HCT116 (cell line): ENCODE data around the gene EIF3J. TPM values are rescaled to one million over a fixed set of nuclear protein-coding genes. Genes with fewer than 3 reads are reported as not detected.
A peak's percentile ranks its signal among the peaks of the same experiment; 100 is the strongest.
"Not testable (repeated sequence)": the region's sequence is repeated elsewhere in the genome, so short reads cannot be mapped to it uniquely, and the experiment has no call there.

ENCODE experiments used
- ATAC-seq: fragments of 200-7000 bp; cut with Tn5 transposase; 2 replicates; pipeline ENCODE4 v1.9.1; 2020; ENCODE audit warnings: mild to moderate bottlenecking, moderate library complexity
- BruUV-seq: library from RNA; stranded (reverse); fragments of 400-500 nt; replicated peaks from 2 replicates; lab custom pipeline; 2021; lab: Mats Ljungman, UMichigan
- CTCF ChIA-PET: fragments of 300-600 bp; sonication (Branson Sonifier 250); formaldehyde crosslinking; loops from one replicate; lab custom pipeline; 2021; ENCODE audit warnings: antibody characterized with exemption; lab: Charles Lee
- POLR2A ChIA-PET: fragments of 300-600, 350-600 bp; sonication (Branson Sonifier 250); formaldehyde crosslinking; loops from one replicate; lab custom pipeline; 2021; ENCODE audit warnings: antibody characterized with exemption; lab: Charles Lee
- RAD21 ChIA-PET, 2 experiments: fragments of 300-600 bp; sonication (Branson Sonifier 250); formaldehyde crosslinking; loops; one replicate each; lab custom pipeline; 2023; ENCODE audit warnings: low total read pairs in 2 of 2; ENCODE audit not compliant: uncharacterized antibody in 2 of 2, unreplicated experiment in 2 of 2, low non-redundant PET in 1 of 2; lab: Charles Lee
- DNase-seq: peaks from one replicate; pipeline ENCODE4 v3.0.0-alpha.2; 2010; ENCODE audit warnings: low read depth, low spot score
- H2AFZ ChIP-seq: fragments of 200-600 bp; shearing (Covaris generic), sonication (generic); 2 replicates; pipeline ENCODE4 v1.6.1; 2017; ENCODE audit warnings: low read depth, mixed run types, mixed read lengths, antibody characterized with exemption, low read length; ENCODE audit not compliant: poor library complexity, severe bottlenecking
- H3K27ac ChIP-seq: 2 replicates; pipeline ENCODE4 v1.5.1; 2012; ENCODE audit warnings: low read depth, low read length
- H3K27me3 ChIP-seq: fragments of 200-600 bp; sonication (generic); 2 replicates; pipeline ENCODE4 v1.6.1; 2016; ENCODE audit warnings: mixed run types, low read length, mixed read lengths; ENCODE audit not compliant: insufficient read depth
- H3K36me3 ChIP-seq, 2 experiments: fragments of 200-500 bp in 1 of 2; fragments of 200-600 bp in 1 of 2; sonication (Bioruptor generic) in 1 of 2; sonication (generic) in 1 of 2; 2 replicates each; pipeline versions ENCODE4 v1.5.1 to v1.6.1; 2014 to 2016; ENCODE audit warnings: low read length in 2 of 2, inconsistent platforms in 1 of 2, mixed read lengths in 1 of 2, mixed run types in 1 of 2; ENCODE audit not compliant: insufficient read depth in 2 of 2, control insufficient read depth in 1 of 2
- H3K4me1 ChIP-seq, 2 experiments: fragments of 200-600 bp in 1 of 2; sonication (generic) in 1 of 2; 2 replicates each; pipeline versions ENCODE4 v1.5.1 to v1.6.1; 2012 to 2017; ENCODE audit warnings: low read length in 2 of 2, inconsistent platforms in 1 of 2, mild to moderate bottlenecking in 1 of 2, mixed read lengths in 1 of 2, mixed run types in 1 of 2, moderate library complexity in 1 of 2; ENCODE audit not compliant: insufficient read depth in 2 of 2, control insufficient read depth in 1 of 2
- H3K4me2 ChIP-seq: fragments of 200-600 bp; sonication (generic); 2 replicates; pipeline ENCODE4 v1.6.1; 2017; ENCODE audit warnings: mixed run types, low read length, mixed read lengths
- H3K4me3 ChIP-seq, 2 experiments: fragments of 200-600 bp in 1 of 2; sonication (generic) in 1 of 2; replicated peaks in 1 of 2; 2 replicates each; pipeline ENCODE4 v1.5.1; 2011 to 2016; ENCODE audit warnings: low read length in 2 of 2, control low read depth in 1 of 2, low read depth in 1 of 2, mild to moderate bottlenecking in 1 of 2, mixed read lengths in 1 of 2, mixed run types in 1 of 2
- H3K79me2 ChIP-seq: fragments of 200-600 bp; sonication (generic); 2 replicates; pipeline ENCODE4 v1.6.1; 2017; ENCODE audit warnings: mild to moderate bottlenecking, mixed run types, low read length, moderate library complexity, mixed read lengths; ENCODE audit not compliant: insufficient read depth
- H3K9ac ChIP-seq: fragments of 200-600 bp; sonication (generic); 2 replicates; pipeline ENCODE4 v1.6.1; 2016; ENCODE audit warnings: low read length, mixed read lengths
- H3K9me2 ChIP-seq: fragments of 200-600 bp; sonication (generic), shearing (Covaris generic); 2 replicates; pipeline ENCODE4 v1.6.1; 2017; ENCODE audit warnings: mixed run types, mild to moderate bottlenecking, moderate library complexity; ENCODE audit not compliant: insufficient read depth
- H3K9me3 ChIP-seq, 2 experiments: fragments of 200-500 bp in 1 of 2; fragments of 200-600 bp in 1 of 2; sonication (Bioruptor generic) in 1 of 2; sonication (generic) in 1 of 2; 2 replicates each; pipeline ENCODE4 v1.6.1; 2014 to 2017; ENCODE audit warnings: low read length in 2 of 2, mixed read lengths in 2 of 2, inconsistent platforms in 1 of 2, low read depth in 1 of 2, mild to moderate bottlenecking in 1 of 2, mixed run types in 1 of 2, moderate library complexity in 1 of 2; ENCODE audit not compliant: control insufficient read depth in 1 of 2, insufficient read depth in 1 of 2
- H4K20me1 ChIP-seq: fragments of 200-600 bp; sonication (generic), shearing (Covaris generic); 2 replicates; pipeline ENCODE4 v1.6.1; 2017; ENCODE audit warnings: mixed run types, mild to moderate bottlenecking, moderate library complexity; ENCODE audit not compliant: insufficient read depth
- CBX3 ChIP-seq: IDR thresholded peaks from 2 replicates; pipeline ENCODE4 v1.6.1; 2012; ENCODE audit warnings: low read depth
- POLR2A ChIP-seq: IDR thresholded peaks from 2 replicates; pipeline ENCODE4 v1.7.0; 2011; ENCODE audit warnings: borderline replicate concordance; ENCODE audit not compliant: insufficient read depth, insufficient read length; ENCODE audit errors: extremely low read depth
- intact Hi-C: fragments of 100-400 bp; cut with micrococcal nuclease; formaldehyde crosslinking; loops from 2 replicates; pipeline ENCODE4 v1.10.0; 2022
- total RNA-seq: library from RNA; stranded (reverse); gene quantifications from one replicate; pipeline ENCODE4 v1.2.1, GENCODE V29; 2021; ENCODE audit not compliant: unreplicated experiment

EIF3J gene
- total RNA-seq, 1 experiment from 2014 or later: 68.6 TPM

DNA sequence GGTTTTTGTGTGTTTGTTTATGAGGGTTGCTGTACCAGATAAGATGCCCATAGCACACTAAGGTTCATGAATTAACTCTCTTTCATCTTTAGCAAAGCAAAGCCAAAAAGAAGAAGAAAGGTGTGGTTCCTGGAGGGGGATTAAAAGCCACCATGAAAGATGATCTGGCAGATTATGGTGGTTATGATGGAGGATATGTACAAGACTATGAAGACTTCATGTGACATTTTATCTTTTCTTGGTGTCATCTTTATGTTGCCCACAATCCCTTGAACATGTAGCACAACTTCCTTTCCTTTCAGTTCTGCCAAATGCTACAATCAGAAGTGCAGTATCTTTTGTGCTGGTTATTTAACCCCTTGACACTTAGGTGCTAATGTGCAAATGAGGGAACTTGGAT, 24.0 kb downstream of the EIF3J start:
- H2AFZ ChIP-seq, ATAC-seq, H3K4me2 ChIP-seq, H3K9ac ChIP-seq, intact Hi-C loops, H4K20me1 ChIP-seq, BruUV-seq, POLR2A ChIA-PET, H3K27ac ChIP-seq, DNase-seq, H3K4me3 ChIP-seq, H3K4me1 ChIP-seq, H3K9me2 ChIP-seq, H3K27me3 ChIP-seq, RAD21 ChIA-PET, CTCF ChIA-PET: not testable (repeated sequence)
- Histone ChIP-seq H3K9me3 (peaks cover 4 to 11% of the 10 kb centered on the region in 2 experiments; a peak in 2 of 4 replicates), H3K36me3 (peaks cover 69 to 76% of the 10 kb centered on the region in 2 experiments), H3K79me2 (peaks cover 44% of the 10 kb centered on the region)

DNA sequence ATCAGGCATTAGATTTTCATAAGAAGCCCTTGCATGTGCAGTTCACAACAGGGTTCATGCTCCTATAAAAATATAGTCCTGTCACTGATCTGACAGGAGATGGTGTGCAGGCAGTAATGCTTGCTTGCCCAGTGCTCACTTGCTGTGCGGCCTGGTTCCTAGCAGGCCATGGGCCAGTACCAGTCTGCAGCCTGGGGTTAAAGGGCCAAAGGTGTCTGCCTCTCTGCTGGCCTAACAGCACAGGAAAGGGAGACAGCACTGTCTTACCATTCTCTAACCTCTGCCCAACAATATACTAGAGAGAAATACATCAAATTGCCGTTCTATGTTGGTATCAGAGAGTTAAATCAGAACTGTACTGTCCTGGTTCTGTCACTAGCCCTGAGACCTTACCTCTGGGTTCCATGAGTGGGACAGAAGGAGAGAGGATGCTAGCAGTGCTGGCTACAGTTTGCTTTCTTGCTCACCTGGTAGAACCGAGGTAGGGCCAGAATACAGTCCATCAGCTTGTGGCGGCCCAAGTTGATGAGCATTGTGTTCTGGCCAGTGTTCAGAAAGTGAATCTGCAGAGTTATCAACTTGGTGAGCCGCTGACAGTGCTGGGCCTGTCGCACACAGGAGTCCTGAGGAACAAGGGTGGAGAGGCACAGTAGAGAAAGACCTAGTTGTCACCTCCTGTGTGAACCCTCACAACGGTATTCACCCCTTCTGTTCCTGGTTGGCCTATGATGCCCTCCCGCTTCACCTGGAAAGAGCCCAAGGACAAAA, 28.6 kb downstream of the EIF3J start:
- Histone ChIP-seq H3K9ac (no peak overlapping the region), H3K36me3 (peaks cover 45 to 58% of the 10 kb centered on the region in 2 experiments), H3K4me1 (no peaks in the 10 kb centered on the region), H3K27me3 (no peaks in the 10 kb centered on the region), H4K20me1 (0 out of 2 replicates have a peak, but pooled peaks cover 2% of the 10 kb centered on the region), H3K9me2 (no peaks in the 10 kb centered on the region), H3K4me2 (no peak overlapping the region), H3K4me3 (no peak overlapping the region), H3K9me3 (peaks cover 4 to 11% of the 10 kb centered on the region in 2 experiments; a peak in 2 of 4 replicates), H3K27ac (no peak overlapping the region), H2AFZ (no peak overlapping the region), H3K79me2 (peaks cover 10% of the 10 kb centered on the region; the same call in 1 of the 2 replicates)
- TF ChIP-seq CBX3 (0 out of 2 replicates have a peak, but pooled peaks have one; percentile 40), POLR2A (no peak)
- CTCF ChIA-PET: no interaction called here
- BruUV-seq: no TSS peak
- intact Hi-C loops: no loop called here
- POLR2A ChIA-PET: no interaction called here
- RAD21 ChIA-PET: no interaction called here
- DNase-seq (no peak), ATAC-seq (peak; percentile 16; the same call in 1 of the 2 replicates)
